PFSK-1 (cell line): Measurements from ENCODE around the gene SCN8A.

Experiments
- POLR2AphosphoS5 ChIP-seq: IDR thresholded peaks from 2 replicates; pipeline ENCODE4 v1.6.1; 2012; ENCODE audit warnings: low read depth, mild to moderate bottlenecking, control low read depth, low read length, moderate library complexity
- SIN3A ChIP-seq: IDR thresholded peaks from 2 replicates; pipeline ENCODE4 v1.6.1; 2012; ENCODE audit warnings: mild to moderate bottlenecking, low read length, moderate library complexity, borderline replicate concordance; ENCODE audit not compliant: insufficient read depth

- TF ChIP-seq SIN3A, result no peak
- TF ChIP-seq POLR2AphosphoS5, result no peak
These were observed 222.9 kb downstream of the SCN8A start for GRCh38 chr12:51813931-51814310.
